NCI-H128 (cell line): ENCODE measurements around the gene NANS.
A peak's percentile ranks its signal among the peaks of the same experiment; 100 is the strongest.
"Not testable (repeated sequence)": the region's sequence is repeated elsewhere in the genome, so short reads cannot be mapped to it uniquely, and the experiment has no call there.

Experiments used
- DNase-seq: peaks from one replicate; lab custom pipeline; 2025; ENCODE audit not compliant: unreplicated experiment; lab: John Stamatoyannopoulos, UW

NANS gene

GRCh38 chr9:98099898-98100297 lies 43.4 kb downstream of the NANS start:
- DNase-seq: peak; percentile 20

GRCh38 chr9:98100456-98100855 lies 43.9 kb downstream of the NANS start:
- DNase-seq: no peak

- DNase-seq: no peak
These were observed 44.9 kb downstream of the NANS start for GRCh38 chr9:98101416-98101815.

- DNase-seq: peak; percentile 33
These were observed 45.3 kb downstream of the NANS start for GRCh38 chr9:98101868-98102273.

GRCh38 chr9:98104445-98104881 lies 47.9 kb downstream of the NANS start:
- DNase-seq: no peak

- DNase-seq: no peak
These were observed 48.5 kb downstream of the NANS start for GRCh38 chr9:98105006-98105405.

- no peak for DNase-seq
These were observed 51.4 kb downstream of the NANS start for GRCh38 chr9:98107926-98108325.

GRCh38 chr9:98108531-98109031 lies 52.0 kb downstream of the NANS start:
- no peak for DNase-seq

- no peak for DNase-seq
These were observed 52.5 kb downstream of the NANS start for GRCh38 chr9:98109052-98109451.

- not testable (repeated sequence) for DNase-seq
These were observed 60.6 kb downstream of the NANS start for GRCh38 chr9:98117097-98117496.

- DNase-seq: no peak
These were observed 61.6 kb downstream of the NANS start for GRCh38 chr9:98117984-98118639.

- DNase-seq: no peak
These were observed 62.4 kb downstream of the NANS start, which contains the start of gene TRIM14 for GRCh38 chr9:98118640-98119601. Gene TRIM14, minus strand, starts transcription at chr9:98119222. Its CDS starts 34 bp downstream, at chr9:98119188.

GRCh38 chr9:98120476-98120875 lies 63.9 kb downstream of the NANS start:
- no peak for DNase-seq

GRCh38 chr9:98121058-98121457 lies 64.5 kb downstream of the NANS start:
- no peak for DNase-seq

- DNase-seq: not testable (repeated sequence)
These were observed 67.6 kb downstream of the NANS start for GRCh38 chr9:98124091-98124490.

- no peak for DNase-seq
These were observed 68.3 kb downstream of the NANS start for GRCh38 chr9:98124637-98125426.

- no peak for DNase-seq
These were observed 70.7 kb downstream of the NANS start for GRCh38 chr9:98127226-98127625.

GRCh38 chr9:98128316-98128715 lies 71.8 kb downstream of the NANS start:
- DNase-seq: no peak

- DNase-seq: no peak
These were observed 72.9 kb downstream of the NANS start for GRCh38 chr9:98129451-98129881.

- not testable (repeated sequence) for DNase-seq
These were observed 73.5 kb downstream of the NANS start for GRCh38 chr9:98130060-98130459.
